Measurements from ENCODE around the gene SNX1.
"Not testable (repeated sequence)": the region's sequence is repeated elsewhere in the genome, so short reads cannot be mapped to it uniquely, and the experiment has no call there.

The SNX1 gene

DNA sequence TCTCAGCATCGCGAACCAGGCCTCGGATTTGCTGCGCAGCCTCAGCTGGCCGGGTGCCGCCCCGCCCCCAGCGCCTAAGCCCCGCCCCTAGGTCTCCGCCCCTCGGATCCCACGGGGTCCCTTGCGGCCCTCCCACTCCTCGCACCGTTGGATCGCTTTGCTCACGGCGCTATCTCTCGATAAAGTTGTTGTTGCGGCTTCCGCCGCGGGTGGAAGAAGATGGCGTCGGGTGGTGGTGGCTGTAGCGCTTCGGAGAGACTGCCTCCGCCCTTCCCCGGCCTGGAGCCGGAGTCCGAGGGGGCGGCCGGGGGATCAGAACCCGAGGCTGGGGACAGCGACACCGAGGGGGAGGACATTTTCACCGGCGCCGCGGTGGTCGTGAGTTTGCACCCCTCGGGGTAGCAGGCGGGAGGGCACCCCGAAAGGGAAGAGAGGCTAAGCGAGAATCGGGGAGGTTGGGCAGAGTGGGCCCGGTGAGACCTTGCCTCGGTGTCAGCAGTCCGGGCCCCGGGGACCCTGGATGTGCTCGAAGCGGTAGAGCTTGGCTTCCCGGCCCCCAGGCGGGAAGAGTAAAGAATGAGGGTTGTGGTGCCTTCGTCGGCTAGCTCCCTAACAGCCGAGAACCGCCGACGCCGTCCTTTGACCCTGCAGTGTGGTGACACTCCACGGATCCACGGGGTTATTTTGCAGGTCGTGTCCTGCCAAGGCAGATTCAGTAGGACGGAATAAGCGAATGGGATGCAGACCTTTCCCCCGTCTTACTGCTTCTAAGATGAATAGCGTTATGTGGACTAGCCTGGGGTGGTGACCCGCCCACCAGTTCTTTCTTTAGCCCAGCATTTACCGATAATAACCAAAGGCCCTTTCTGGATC is at the start of gene SNX1:
Gene SNX1, plus strand, starts transcription at position 188 of the 873 bp plus-strand sequence. Its CDS starts 32 bp downstream, at position 220.
- peak; percentile 98 for DNase-seq

GRCh38 chr15:64046421-64047153 is 49.2 kb upstream of the SNX1 start, which contains the start of gene DAPK2:
Gene DAPK2, minus strand, starts transcription at chr15:64046485. Its CDS starts 6,224 bp downstream, at chr15:64040261.
- peak; percentile 83 for DNase-seq

- DNase-seq: no peak
Measured at GRCh38 chr15:64048781-64049460, 46.9 kb upstream of the SNX1 start.

DNA sequence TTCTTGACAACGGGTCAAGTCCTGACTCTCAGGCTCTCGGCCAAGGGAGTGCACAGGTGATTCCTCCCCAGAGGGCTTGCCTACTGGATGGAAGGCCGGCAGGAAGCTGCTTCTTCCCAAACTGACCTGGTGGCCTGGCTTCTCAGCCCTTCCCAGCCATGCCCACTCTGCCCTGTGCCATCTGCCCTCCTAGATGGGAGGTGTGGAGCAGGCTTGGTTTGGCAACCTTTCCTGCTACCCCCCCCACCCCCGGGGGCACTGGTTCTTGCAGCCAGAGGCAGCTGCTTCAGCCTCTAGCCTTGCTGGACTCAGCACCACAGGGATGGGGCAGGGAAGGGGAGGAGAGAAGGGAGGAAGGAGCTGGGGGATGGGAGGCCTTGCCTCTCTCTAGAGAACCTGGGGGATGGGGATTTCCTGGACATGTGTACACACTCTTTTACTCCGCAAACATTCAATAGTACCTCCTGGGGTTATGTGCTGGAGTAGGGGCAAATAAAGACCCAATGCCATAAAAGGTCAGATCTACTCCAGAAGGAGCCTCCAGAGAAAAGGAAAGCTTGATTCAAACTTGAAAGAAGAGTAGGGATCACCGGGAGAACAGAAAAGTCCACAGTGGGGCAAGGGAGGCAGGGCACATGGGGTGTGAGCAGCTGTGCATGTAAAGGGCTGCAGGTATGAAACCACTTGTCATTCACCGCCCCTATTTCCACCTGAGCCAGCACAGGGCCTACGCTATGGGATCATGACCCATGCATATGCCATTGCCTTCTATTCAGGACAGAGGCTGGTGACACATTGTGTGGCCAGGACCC is 45.3 kb upstream of the SNX1 start:
- no peak for DNase-seq

GRCh38 chr15:64051093-64051402 is 44.7 kb upstream of the SNX1 start:
- no peak for DNase-seq

DNA sequence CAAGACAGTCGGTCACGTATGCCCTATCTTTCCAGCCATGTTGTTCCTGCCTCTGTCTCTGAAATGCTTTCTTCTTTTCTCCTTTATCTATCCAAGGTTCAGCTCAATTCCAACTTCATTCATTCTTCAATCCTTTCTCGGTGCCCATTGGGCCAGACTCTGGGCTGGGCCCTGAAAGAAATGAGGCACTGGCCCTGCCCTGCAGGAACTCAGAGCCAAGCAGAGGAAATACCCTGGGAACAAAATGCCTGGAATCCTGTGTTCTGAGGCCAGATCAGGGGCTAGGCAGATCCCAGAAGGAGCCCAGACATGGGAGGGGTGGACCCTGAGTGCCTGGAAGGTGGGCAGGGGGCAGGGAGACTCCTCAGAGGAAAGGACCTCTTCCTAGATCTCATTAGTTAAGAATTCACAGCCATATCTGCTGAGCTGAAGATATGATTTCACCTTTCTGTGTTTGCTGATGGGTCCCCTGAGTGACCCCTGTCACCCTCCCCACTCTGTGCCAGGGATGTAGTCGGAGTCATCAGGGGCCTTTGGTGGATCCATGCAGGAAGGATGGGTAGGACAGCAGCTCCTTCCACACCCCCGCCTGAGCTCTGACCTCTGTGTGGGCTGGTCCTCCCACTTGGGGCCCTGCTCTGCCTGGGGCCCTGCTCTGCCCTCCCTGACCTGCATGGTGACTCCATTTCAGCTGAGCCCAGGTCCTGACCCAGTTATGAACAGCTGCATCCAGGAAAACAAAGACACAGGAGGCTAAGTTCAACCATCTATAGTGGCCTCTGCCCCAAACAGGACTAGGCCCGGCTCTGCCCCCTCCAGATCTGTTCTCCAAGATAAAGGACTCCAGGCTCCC is 44.1 kb upstream of the SNX1 start:
- DNase-seq: no peak

- no peak for DNase-seq
Measured at GRCh38 chr15:64052925-64053491, 42.8 kb upstream of the SNX1 start.

DNA sequence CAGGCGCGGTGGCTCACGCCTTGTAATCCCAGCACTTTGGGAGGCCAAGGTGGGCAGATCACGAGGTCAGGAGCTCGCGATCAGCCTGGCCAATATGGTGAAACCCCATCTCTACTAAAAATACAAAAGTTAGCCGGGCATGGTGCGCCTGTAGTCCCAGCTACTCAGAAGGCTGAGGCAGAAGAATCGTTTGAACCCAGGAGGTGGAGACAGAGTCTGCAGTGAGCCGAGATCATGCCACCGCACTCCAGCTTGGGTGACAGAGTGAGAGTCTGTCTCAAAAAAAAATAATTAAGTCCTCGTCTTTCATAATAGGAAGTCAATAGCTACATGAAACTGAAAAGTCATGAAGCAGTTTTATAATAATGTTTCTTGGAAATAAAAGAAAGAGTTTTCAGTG is 42.1 kb upstream of the SNX1 start:
- not testable (repeated sequence) for DNase-seq

- DNase-seq: no peak
Measured at GRCh38 chr15:64058279-64058678, 37.5 kb upstream of the SNX1 start.

- not testable (repeated sequence) for DNase-seq
Measured at GRCh38 chr15:64059104-64059503, 36.7 kb upstream of the SNX1 start.

- DNase-seq: no peak
Measured at GRCh38 chr15:64060716-64061115, 35.1 kb upstream of the SNX1 start.

GRCh38 chr15:64066451-64066850 is 29.3 kb upstream of the SNX1 start:
- DNase-seq: no peak

DNA sequence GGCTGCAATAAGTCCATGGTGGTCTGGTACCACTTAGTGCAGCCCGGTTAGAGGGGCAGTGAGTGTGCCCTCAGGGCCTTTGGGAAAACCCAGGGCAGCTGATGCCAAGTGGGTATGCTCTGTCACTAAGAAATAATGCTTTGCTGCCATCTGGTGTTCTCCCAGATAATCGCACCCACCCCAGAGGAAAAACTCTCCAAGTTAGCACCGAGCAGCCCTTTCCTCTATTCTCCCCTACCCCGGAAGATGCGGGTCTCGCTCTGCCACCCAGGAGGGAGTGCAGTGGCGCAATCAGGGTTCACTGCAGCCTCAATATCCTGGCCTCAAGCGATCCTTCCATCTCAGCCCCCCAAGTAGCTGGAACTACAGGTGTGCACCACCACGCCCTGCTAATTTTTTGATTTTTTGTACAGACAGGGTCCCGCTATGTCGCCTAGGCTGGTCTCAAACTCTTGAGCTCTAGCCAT is 28.2 kb upstream of the SNX1 start:
- DNase-seq: peak; percentile 77

- no peak for DNase-seq
Measured at GRCh38 chr15:64068133-64068532, 27.6 kb upstream of the SNX1 start.

DNA sequence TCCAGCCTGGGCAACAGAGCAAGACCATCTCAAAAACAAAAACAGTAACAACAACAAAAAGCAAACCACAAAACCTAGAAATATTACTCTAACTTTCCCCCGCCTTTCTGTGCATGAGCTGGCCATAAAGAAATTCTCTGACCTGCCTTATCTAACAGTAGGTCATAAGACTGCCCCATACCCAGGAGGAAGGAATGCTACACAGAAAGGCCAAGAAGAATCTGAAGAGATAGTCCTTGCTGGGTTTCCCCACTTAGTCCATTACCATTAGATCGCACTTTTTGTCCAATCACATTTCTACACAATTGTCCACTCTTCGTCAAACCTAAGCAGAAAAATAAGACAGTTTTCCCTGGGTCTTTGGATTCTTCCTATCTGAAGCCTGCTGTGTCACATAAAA is 25.7 kb upstream of the SNX1 start:
- DNase-seq: no peak

DNA sequence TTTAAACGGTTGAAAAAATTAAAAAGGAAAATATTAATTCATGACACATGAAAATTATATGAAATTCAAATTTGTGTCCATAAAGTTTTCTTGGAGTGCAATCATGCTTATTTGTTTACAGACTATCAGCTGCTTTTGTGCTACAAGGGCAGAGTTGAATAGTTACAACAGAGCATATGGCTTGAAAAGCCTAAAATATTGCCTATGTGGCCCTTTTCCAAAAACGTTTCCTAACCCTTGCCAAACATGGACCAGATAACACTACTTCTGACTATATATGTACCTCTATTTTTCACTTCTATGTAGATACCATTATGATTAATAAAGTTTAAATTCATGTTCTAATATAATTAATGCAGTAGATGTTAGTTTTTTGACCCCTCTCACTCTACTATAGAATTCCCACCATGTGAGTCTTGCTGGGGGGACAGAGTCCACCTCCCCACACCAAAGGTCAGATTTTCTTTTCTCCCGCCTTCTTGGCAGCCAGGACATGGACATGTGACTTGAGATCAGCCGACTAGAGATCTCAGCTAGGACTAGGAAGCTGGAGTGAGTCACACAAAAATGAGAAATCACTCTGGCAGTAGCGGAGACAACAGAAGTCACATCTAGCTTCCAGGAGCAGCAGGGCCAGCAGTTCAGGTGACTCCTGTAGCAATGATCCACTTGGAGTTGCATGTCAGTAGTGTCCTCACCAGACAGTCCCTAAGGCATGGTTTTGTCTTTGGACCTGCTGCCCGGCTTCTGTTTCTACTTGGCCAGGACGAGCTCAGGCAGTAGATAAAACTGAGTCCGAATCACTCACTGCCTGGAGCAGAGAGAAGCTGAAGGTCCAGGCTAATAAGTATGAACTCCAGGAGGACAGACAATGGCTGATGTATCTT is 24.6 kb upstream of the SNX1 start:
- no peak for DNase-seq

DNA sequence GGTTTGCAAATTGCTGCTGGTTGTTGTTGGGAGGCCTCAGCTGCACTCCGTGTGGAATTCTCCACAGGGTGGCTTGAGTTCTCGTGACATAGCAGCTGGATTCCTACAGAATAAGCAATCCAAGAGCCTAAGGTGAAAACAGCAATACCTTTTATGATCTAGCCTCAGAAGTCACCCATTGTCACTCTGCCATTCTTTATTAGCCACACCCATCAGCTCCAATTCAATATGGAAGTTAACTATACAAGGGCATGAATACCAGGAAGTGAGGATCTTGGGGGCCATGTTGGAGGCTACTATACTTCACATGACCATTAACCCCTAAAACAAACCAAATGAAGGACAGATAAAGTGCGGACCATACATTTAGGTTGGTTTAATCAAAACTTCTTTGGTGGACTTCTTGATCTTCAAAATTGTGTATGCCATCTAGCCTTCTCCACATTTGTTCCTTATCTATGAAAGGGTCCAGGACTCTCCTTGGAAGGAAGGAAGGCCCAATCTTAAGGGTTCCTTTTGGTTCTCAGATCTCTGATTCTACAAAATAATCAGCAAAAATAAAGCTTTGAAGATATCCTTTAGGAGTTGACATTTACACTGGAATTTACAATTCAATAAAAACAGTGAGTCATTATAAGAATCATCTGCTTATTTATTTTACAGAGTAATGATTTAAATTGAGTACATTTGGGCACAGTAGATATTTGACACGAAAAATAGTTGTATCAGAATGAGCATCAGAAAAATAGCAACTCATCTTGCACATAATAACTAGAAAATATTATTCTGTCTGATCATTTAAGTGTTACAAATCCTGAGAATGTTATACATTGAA is 23.6 kb upstream of the SNX1 start:
- no peak for DNase-seq

GRCh38 chr15:64072812-64073211 is 23.0 kb upstream of the SNX1 start:
- no peak for DNase-seq

- DNase-seq: not testable (repeated sequence)
Measured at GRCh38 chr15:64073496-64073895, 22.3 kb upstream of the SNX1 start.
